PC-3 (cell line): ENCODE measurements around the gene CLEC1A. TPM values are rescaled to one million over a fixed set of nuclear protein-coding genes. Genes with fewer than 3 reads are reported as not detected.

Experiments used
- ATAC-seq: fragments of 200-7000 bp; cut with Tn5 transposase; 2 replicates; pipeline ENCODE4 v1.9.1; 2020; ENCODE audit warnings: mild to moderate bottlenecking, moderate library complexity
- BruUV-seq: library from RNA; stranded (reverse); fragments of 400-500 nt; replicated peaks from 2 replicates; lab custom pipeline; 2021; lab: Mats Ljungman, UMichigan
- CTCF ChIA-PET: fragments of 300-600 bp; sonication (Branson Sonifier 250); formaldehyde crosslinking; loops from one replicate; lab custom pipeline; 2022; ENCODE audit warnings: antibody characterized with exemption; lab: Charles Lee
- POLR2A ChIA-PET: fragments of 300-600 bp; sonication (Branson Sonifier 250); formaldehyde crosslinking; loops from one replicate; lab custom pipeline; 2022; ENCODE audit warnings: antibody characterized with exemption; ENCODE audit not compliant: unreplicated experiment; lab: Charles Lee
- DNase-seq: peaks from one replicate; pipeline ENCODE4 v3.0.0-alpha.2; 2015
- H2AFZ ChIP-seq: fragments of 300-600 bp; sonication (generic); 2 replicates; pipeline ENCODE4 v1.6.0; 2016; ENCODE audit warnings: antibody characterized with exemption, low read length
- H3F3A ChIP-seq: fragments of 300-600 bp; sonication (generic); one replicate; pipeline ENCODE4 v1.6.0; 2017; ENCODE audit warnings: antibody characterized with exemption, low read length, control low read depth, mild to moderate bottlenecking; ENCODE audit not compliant: unreplicated experiment
- H3K27ac ChIP-seq: fragments of 300-600 bp; sonication (generic); 2 replicates; pipeline ENCODE4 v1.5.1; 2016; ENCODE audit warnings: mild to moderate bottlenecking, low read length
- H3K27me3 ChIP-seq: fragments of 300-600 bp; sonication (generic); 2 replicates; pipeline ENCODE4 v1.6.1; 2016; ENCODE audit warnings: low read length, mixed read lengths
- H3K36me3 ChIP-seq: fragments of 300-600 bp; sonication (generic); 2 replicates; pipeline ENCODE4 v1.6.1; 2016; ENCODE audit warnings: low read depth, mixed run types, low read length, mixed read lengths
- H3K4me1 ChIP-seq: fragments of 300-600 bp; sonication (generic); 2 replicates; pipeline ENCODE4 v1.5.1; 2016; ENCODE audit warnings: low read length; ENCODE audit not compliant: insufficient read depth
- H3K4me2 ChIP-seq: fragments of 300-600 bp; sonication (generic); 2 replicates; pipeline ENCODE4 v1.6.0; 2016; ENCODE audit warnings: low read length
- H3K4me3 ChIP-seq: fragments of 300-600 bp; sonication (generic); 2 replicates; pipeline ENCODE4 v1.5.1; 2016; ENCODE audit warnings: mild to moderate bottlenecking, low read length, mixed read lengths
- H3K79me2 ChIP-seq: fragments of 300-600 bp; sonication (generic); 2 replicates; pipeline ENCODE4 v1.6.1; 2017; ENCODE audit warnings: low read length, mixed read lengths
- H3K9ac ChIP-seq: fragments of 300-600 bp; sonication (generic); 2 replicates; pipeline ENCODE4 v1.6.0; 2016; ENCODE audit warnings: mild to moderate bottlenecking, low read length
- H3K9me2 ChIP-seq: fragments of 300-600 bp; sonication (generic); replicated peaks from 2 replicates; pipeline ENCODE4 v1.6.1; 2016; ENCODE audit warnings: mixed run types, low read length, mixed read lengths
- H3K9me3 ChIP-seq: fragments of 300-600 bp; sonication (generic); 2 replicates; pipeline ENCODE4 v1.6.1; 2016; ENCODE audit warnings: low read length, mixed read lengths
- H4K20me1 ChIP-seq: fragments of 300-600 bp; sonication (generic); 2 replicates; pipeline ENCODE4 v1.6.1; 2016; ENCODE audit warnings: low read length, mixed read lengths
- EZH2 ChIP-seq: fragments of 300-600 bp; sonication (generic); IDR thresholded peaks from one replicate; pipeline ENCODE4 v1.6.1; 2017; ENCODE audit warnings: antibody characterized with exemption, mild to moderate bottlenecking, low read length; ENCODE audit not compliant: unreplicated experiment
- EZH2phosphoT487 ChIP-seq: fragments of 300-600 bp; sonication (generic); IDR thresholded peaks from 2 replicates; pipeline ENCODE4 v1.6.1; 2018; ENCODE audit warnings: mild to moderate bottlenecking, antibody characterized with exemption, low read length, borderline replicate concordance
- intact Hi-C: fragments of 100-400 bp; cut with micrococcal nuclease; formaldehyde crosslinking; loops from 2 replicates; pipeline ENCODE4 v1.9.0; 2023
- total RNA-seq: library from RNA; depleted of rRNA; stranded (reverse); fragments of >200 nt; gene quantifications from 2 replicates; pipeline ENCODE4 v1.2.3, GENCODE V29; 2014
- TF ChIP-seq, protein P1 (sequence below): fragments of 300-600 bp; sonication (generic); conservative IDR thresholded peaks from 2 replicates; pipeline ENCODE4 v1.5.1; 2017; ENCODE audit warnings: antibody characterized with exemption, low read depth, mild to moderate bottlenecking, low read length

The CLEC1A gene
- total RNA-seq, 1 experiment from 2014 or later = not detected

DNA sequence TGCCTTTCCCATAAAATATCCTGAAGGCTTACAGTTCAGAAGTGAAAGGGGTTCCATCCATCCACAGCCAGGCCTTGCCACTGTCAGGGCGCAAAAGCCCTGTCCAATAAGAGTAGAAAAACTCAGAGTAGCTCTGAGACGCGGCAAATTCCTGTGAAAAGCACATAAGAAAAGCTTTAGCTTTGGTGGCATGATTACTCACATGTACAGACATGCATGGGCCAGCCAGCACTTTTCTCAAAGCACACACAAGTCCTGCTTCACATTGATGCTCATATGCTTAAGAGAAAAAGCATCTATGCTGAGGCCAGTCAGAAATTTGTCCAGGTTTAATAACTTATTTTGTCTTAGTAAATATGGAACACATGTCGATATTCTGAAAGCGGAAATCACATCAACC, 25.5 kb downstream of the CLEC1A start:
- intact Hi-C loops = no loop called here
- Histone ChIP-seq H3K4me3 (no peak overlapping the region), H4K20me1 (no peaks in the 10 kb centered on the region), H3K36me3 (no peaks in the 10 kb centered on the region), H3K79me2 (no peaks in the 10 kb centered on the region), H3K4me2 (no peak overlapping the region), H3K27me3 (peaks cover 32% of the 10 kb centered on the region), H3K9me2 (no peaks in the 10 kb centered on the region), H3K27ac (no peak overlapping the region), H3F3A (no peaks in the 10 kb centered on the region), H3K9me3 (no peaks in the 10 kb centered on the region), H3K9ac (no peak overlapping the region), H2AFZ (no peak overlapping the region), H3K4me1 (no peaks in the 10 kb centered on the region)
- TF ChIP-seq, protein P1, sequence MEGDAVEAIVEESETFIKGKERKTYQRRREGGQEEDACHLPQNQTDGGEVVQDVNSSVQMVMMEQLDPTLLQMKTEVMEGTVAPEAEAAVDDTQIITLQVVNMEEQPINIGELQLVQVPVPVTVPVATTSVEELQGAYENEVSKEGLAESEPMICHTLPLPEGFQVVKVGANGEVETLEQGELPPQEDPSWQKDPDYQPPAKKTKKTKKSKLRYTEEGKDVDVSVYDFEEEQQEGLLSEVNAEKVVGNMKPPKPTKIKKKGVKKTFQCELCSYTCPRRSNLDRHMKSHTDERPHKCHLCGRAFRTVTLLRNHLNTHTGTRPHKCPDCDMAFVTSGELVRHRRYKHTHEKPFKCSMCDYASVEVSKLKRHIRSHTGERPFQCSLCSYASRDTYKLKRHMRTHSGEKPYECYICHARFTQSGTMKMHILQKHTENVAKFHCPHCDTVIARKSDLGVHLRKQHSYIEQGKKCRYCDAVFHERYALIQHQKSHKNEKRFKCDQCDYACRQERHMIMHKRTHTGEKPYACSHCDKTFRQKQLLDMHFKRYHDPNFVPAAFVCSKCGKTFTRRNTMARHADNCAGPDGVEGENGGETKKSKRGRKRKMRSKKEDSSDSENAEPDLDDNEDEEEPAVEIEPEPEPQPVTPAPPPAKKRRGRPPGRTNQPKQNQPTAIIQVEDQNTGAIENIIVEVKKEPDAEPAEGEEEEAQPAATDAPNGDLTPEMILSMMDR = no peak
- TF ChIP-seq EZH2 (no peak), EZH2phosphoT487 (no peak)
- ChIA-PET CTCF (no interaction called here), POLR2A (no interaction called here)
- DNase-seq (no peak), ATAC-seq (no peak)
- no TSS peak for BruUV-seq

DNA sequence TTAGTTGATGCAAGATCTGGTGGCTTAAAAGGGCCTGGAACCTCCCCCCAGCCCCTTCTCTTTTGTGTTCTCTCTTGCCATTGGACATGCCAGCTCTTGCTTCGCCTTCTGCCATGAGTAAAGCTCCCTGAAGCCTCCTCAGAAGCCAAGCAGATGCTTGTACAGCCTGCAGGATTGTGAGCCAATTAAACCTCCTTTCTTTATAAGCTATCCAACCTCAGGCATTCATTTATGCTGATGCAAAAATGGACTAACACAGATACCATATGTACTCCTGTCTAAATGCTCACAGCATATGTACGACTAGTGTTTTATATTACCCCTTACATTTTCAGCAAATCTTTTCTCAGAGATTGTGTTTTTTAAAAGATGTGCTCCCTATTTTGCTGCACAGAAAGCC, 26.7 kb downstream of the CLEC1A start:
- CTCF ChIA-PET = no interaction called here
- H3F3A ChIP-seq = no peaks in the 10 kb centered on the region
- H3K9me2 ChIP-seq = no peaks in the 10 kb centered on the region
- H4K20me1 ChIP-seq = no peaks in the 10 kb centered on the region
- no peak overlapping the region for H3K9ac ChIP-seq
- no peak overlapping the region for H3K4me3 ChIP-seq
- H3K27me3 ChIP-seq = peaks cover 32% of the 10 kb centered on the region
- H2AFZ ChIP-seq = no peak overlapping the region
- no peaks in the 10 kb centered on the region for H3K4me1 ChIP-seq
- DNase-seq = no peak
- no peaks in the 10 kb centered on the region for H3K79me2 ChIP-seq
- ATAC-seq = no peak
- H3K27ac ChIP-seq = no peak overlapping the region
- H3K9me3 ChIP-seq = no peaks in the 10 kb centered on the region
- H3K36me3 ChIP-seq = no peaks in the 10 kb centered on the region
- intact Hi-C loops = no loop called here
- H3K4me2 ChIP-seq = no peak overlapping the region
- no TSS peak for BruUV-seq
- POLR2A ChIA-PET = no interaction called here
- TF ChIP-seq EZH2phosphoT487 = no peak
- TF ChIP-seq, protein P1 = no peak
- TF ChIP-seq EZH2 = no peak

DNA sequence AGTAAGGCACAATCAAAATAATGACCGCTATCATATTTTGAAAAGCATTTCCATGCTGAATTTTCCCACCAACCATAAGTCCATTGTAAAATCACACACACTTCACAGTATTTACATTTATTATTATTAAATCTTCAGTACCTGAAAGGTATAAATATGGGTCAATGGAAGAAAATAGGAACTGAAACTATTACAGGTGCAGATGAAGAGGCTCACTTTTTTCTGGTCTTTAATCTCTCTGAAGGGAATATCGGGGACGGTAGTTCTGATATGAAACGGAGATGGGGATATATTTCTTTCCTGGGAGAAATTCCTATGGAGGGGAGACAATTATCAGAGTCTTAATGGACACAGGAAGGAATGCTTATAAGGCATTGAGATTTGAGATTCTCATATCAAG, 28.4 kb downstream of the CLEC1A start:
- Histone ChIP-seq H3K9me3 (no peaks in the 10 kb centered on the region), H3K27me3 (peaks cover 23% of the 10 kb centered on the region), H3K9ac (no peak overlapping the region), H3K9me2 (no peaks in the 10 kb centered on the region), H3K4me2 (no peak overlapping the region), H3K79me2 (no peaks in the 10 kb centered on the region), H3K4me3 (no peak overlapping the region), H3K36me3 (no peaks in the 10 kb centered on the region), H3F3A (no peaks in the 10 kb centered on the region), H3K27ac (no peak overlapping the region), H3K4me1 (no peaks in the 10 kb centered on the region), H2AFZ (no peak overlapping the region), H4K20me1 (no peaks in the 10 kb centered on the region)
- ChIA-PET POLR2A (no interaction called here), CTCF (no interaction called here)
- no peak for ATAC-seq
- BruUV-seq = no TSS peak
- TF ChIP-seq EZH2phosphoT487 (no peak), EZH2 (no peak)
- TF ChIP-seq, protein P1 = no peak
- DNase-seq = no peak
- intact Hi-C loops = no loop called here
